Measurements from ENCODE around the gene NCK2.
"Not testable (repeated sequence)": the region's sequence is repeated elsewhere in the genome, so short reads cannot be mapped to it uniquely, and the experiment has no call there.

The NCK2 gene

DNA sequence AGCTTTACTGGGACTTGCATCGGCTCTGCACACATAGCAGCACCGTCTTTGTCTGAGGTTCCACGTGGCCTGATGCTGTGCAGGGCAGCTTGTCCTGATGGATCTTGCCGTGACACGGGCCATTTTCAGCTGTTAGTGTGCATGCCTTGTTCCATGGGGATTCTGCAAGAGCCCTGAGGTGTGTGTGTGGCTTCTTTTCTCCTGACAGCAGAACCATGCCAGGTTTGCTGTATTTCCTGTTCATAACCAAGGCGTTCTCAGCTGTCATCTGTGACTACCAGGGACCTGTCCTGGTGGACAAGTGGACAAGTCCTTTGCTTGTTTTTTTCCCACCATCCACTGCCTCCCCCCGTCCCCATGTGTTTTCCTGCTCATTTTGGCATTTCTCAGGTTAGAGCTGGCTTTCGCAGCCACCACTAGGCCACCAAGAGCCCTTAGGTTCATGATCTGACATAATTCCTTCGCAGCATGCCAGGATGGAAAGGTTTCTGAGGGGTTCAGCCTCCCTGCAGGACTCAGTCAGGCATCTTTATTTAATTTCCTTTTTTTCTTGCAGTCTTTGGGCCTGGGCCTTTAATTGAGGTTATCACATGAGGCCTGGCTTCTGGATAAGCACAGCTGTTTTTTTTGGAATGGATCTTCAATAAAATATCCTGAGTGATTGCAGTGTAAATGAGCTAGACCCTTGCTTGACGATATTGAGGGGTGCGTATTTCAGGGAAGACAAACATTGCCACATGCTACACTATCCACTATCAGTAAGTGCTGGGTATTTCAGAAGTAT, 139.4 kb downstream of the NCK2 start:
- Mint-ChIP-seq H3K36me3 (peaks cover 28% of the 10 kb centered on the region), H3K27me3 (no peaks in the 10 kb centered on the region), H3K4me1 (ENCODE audit: low read depth) (peaks cover 84% of the 10 kb centered on the region), H3K9me3 (ENCODE audit: low read depth) (peaks cover 4% of the 10 kb centered on the region), H3K4me3 (no peak overlapping the region), H3K27ac (peak overlapping the region; percentile 76)

GRCh38 chr2:105885456-105885855, 140.7 kb downstream of the NCK2 start:
- Mint-ChIP-seq H3K4me3 (peak overlapping the region; percentile 57), H3K4me1 (ENCODE audit: low read depth) (peaks cover 82% of the 10 kb centered on the region), H3K27ac (peak overlapping the region; percentile 91), H3K27me3 (no peaks in the 10 kb centered on the region), H3K9me3 (ENCODE audit: low read depth) (peaks cover 4% of the 10 kb centered on the region), H3K36me3 (peaks cover 27% of the 10 kb centered on the region)

GRCh38 chr2:105886029-105886454, 141.3 kb downstream of the NCK2 start:
- Mint-ChIP-seq H3K4me1 (ENCODE audit: low read depth) (peaks cover 86% of the 10 kb centered on the region), H3K27me3 (no peaks in the 10 kb centered on the region), H3K4me3 (peak overlapping the region; percentile 57), H3K9me3 (ENCODE audit: low read depth) (peaks cover 4% of the 10 kb centered on the region), H3K36me3 (peaks cover 27% of the 10 kb centered on the region), H3K27ac (peak overlapping the region; percentile 91)

DNA sequence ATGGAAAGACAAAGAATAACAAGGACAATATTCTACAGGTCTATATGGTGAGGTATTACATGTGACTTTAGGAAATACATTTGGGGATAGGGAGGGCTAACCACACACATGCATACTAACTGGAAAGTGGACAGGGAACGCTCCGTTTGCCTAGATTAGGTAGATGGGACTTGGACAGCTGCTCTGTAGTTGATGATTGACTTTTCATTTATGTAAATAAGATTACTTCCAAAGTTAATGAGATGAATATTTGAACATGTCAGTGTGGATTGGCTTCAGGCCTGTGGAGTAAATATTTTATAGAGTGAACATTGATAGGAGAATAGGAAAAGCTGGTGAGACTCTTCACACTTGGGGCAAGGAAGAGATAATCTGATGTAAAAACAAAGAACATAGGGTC, 142.0 kb downstream of the NCK2 start:
- H3K36me3 Mint-ChIP-seq: peaks cover 27% of the 10 kb centered on the region
- H3K27ac Mint-ChIP-seq: peak overlapping the region; percentile 91
- peaks cover 4% of the 10 kb centered on the region for H3K9me3 Mint-ChIP-seq (ENCODE audit: low read depth)
- H3K4me3 Mint-ChIP-seq: peak overlapping the region; percentile 61
- no peaks in the 10 kb centered on the region for H3K27me3 Mint-ChIP-seq
- peaks cover 89% of the 10 kb centered on the region for H3K4me1 Mint-ChIP-seq (ENCODE audit: low read depth)

DNA sequence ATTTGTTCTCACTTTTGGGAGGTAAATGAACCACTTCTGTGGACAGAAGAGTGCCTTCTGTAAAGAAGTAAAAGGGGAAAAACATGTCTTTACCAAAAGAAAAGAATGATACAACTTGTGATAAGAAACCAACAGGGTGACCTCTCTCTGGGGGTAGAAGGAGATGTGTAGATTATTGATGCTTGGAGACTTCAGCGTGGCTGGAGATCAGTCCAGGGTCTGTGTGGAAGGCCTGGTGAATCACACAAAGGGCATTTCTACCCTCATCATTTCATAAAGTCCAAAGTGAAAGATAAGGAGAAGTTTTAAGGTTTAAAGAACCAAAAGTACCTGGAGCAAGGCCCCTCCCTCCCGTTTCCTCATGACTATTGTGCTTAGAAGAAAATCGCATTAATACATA, 142.5 kb downstream of the NCK2 start:
- H3K9me3 Mint-ChIP-seq (ENCODE audit: low read depth): peaks cover 4% of the 10 kb centered on the region
- H3K36me3 Mint-ChIP-seq: peaks cover 23% of the 10 kb centered on the region
- peaks cover 84% of the 10 kb centered on the region for H3K4me1 Mint-ChIP-seq (ENCODE audit: low read depth)
- H3K27ac Mint-ChIP-seq: peak overlapping the region; percentile 91
- H3K4me3 Mint-ChIP-seq: peak overlapping the region; percentile 61
- no peaks in the 10 kb centered on the region for H3K27me3 Mint-ChIP-seq

DNA sequence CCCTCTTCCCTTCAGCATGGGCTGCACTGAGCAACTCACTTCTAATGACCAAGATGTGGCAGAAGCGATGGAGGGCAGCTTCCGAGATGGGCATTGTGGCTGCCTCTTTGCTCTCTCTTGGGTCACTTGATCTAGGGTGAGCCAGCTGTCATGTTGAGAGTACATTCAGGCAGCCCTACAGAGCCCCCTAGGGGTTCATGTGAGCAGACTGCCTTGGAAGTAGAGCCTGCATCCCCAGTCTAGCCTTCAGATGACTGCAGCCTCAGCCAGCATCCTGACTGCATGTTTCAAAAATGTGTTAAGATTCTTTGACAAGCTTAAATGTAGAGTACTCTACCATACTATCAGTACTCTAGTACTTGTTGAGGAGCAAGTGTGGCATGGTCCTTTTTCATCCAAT, 143.9 kb downstream of the NCK2 start:
- H3K4me3 Mint-ChIP-seq: no peak overlapping the region
- no peaks in the 10 kb centered on the region for H3K27me3 Mint-ChIP-seq
- H3K27ac Mint-ChIP-seq: peak overlapping the region; percentile 91
- peaks cover 71% of the 10 kb centered on the region for H3K4me1 Mint-ChIP-seq (ENCODE audit: low read depth)
- H3K9me3 Mint-ChIP-seq (ENCODE audit: low read depth): peaks cover 4% of the 10 kb centered on the region
- peaks cover 20% of the 10 kb centered on the region for H3K36me3 Mint-ChIP-seq

DNA sequence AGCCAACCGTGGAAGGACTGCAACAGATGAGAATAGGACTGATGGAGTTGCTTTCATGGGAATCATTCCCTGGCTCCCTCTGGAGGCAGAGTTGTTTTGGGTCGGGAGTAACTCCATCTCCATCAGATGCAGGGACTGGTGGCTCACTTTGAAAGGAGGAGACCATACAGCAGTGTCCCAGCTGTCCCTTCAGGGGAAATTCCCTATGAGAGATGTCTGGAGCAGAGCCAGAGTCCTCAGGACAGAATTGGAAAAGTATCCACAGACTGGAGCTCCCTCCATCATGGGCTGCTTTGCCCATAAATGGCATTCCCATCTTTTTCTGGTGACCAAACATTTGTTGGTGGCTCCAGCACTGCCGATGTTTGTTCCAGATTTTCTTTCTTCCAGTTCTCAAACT, 144.3 kb downstream of the NCK2 start:
- no peak overlapping the region for H3K4me3 Mint-ChIP-seq
- H3K36me3 Mint-ChIP-seq: peaks cover 21% of the 10 kb centered on the region
- H3K27ac Mint-ChIP-seq: peak overlapping the region; percentile 91
- H3K4me1 Mint-ChIP-seq (ENCODE audit: low read depth): peaks cover 67% of the 10 kb centered on the region
- no peaks in the 10 kb centered on the region for H3K27me3 Mint-ChIP-seq
- H3K9me3 Mint-ChIP-seq (ENCODE audit: low read depth): peaks cover 4% of the 10 kb centered on the region

DNA sequence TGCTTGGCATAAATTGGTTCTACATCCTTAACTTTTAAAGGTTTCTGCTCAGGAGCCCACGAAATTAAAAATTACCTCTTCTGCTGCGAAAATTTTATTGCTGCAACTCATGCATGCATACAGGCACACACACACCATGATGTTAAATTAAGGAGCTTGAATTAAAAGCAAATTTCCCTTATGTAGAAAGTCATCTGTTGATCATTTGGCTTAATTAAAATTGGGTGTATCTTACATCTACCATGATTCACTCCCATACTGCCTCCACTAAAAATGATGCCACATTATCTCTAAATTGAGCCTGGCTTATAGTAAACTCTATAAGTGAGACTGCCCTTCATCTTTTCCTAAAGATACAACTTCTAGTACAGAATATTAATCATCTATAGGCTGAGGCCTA, 145.4 kb downstream of the NCK2 start:
- Mint-ChIP-seq H3K27ac (peak overlapping the region; percentile 90), H3K36me3 (peaks cover 29% of the 10 kb centered on the region), H3K4me1 (ENCODE audit: low read depth) (peaks cover 63% of the 10 kb centered on the region), H3K9me3 (ENCODE audit: low read depth) (peaks cover 4% of the 10 kb centered on the region), H3K4me3 (no peak overlapping the region), H3K27me3 (no peaks in the 10 kb centered on the region)

- Mint-ChIP-seq H3K4me3 (no peak overlapping the region), H3K27ac (peak overlapping the region; percentile 90), H3K27me3 (no peaks in the 10 kb centered on the region), H3K4me1 (ENCODE audit: low read depth) (peaks cover 65% of the 10 kb centered on the region), H3K9me3 (ENCODE audit: low read depth) (peaks cover 4% of the 10 kb centered on the region), H3K36me3 (peaks cover 33% of the 10 kb centered on the region)
These were observed 146.1 kb downstream of the NCK2 start for GRCh38 chr2:105890856-105891255.

GRCh38 chr2:105893011-105893995, 148.6 kb downstream of the NCK2 start:
- Mint-ChIP-seq H3K4me1 (ENCODE audit: low read depth) (peaks cover 51% of the 10 kb centered on the region), H3K36me3 (peaks cover 24% of the 10 kb centered on the region), H3K27ac (peak overlapping the region; percentile 34), H3K9me3 (ENCODE audit: low read depth) (peaks cover under 1% of the 10 kb centered on the region), H3K27me3 (no peaks in the 10 kb centered on the region), H3K4me3 (no peak overlapping the region)

DNA sequence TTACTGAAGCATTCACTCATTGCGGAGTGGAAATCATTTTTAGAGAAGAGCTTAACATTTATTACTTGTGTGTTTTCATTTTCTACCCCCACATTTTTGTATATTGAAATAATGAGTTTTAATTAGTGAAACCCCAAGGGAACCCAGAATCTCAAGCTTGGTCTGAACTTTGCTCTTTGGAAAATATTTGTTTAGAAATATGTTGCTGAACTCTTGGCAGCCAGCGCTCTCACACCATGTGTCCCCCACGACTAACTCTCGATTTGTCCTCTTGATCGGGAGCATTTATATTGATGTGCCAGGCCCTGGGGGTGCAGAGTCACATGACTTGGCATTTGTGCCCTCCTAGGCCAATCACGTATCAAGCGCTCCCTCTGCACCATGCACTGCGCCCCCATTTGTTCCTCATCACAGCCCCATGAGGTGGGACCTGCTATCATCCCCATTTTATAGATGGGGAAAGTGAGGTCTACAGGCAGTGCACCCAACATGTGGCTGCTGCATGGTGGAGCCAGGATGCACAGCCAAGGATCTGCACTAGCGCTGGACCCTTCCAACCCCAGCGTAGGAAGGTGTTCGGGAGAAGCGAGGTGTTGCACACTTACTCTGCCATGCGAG, 149.7 kb downstream of the NCK2 start:
- Mint-ChIP-seq H3K4me3 (no peak overlapping the region), H3K9me3 (ENCODE audit: low read depth) (no peaks in the 10 kb centered on the region), H3K27me3 (no peaks in the 10 kb centered on the region), H3K27ac (peak overlapping the region; percentile 76), H3K4me1 (ENCODE audit: low read depth) (peaks cover 48% of the 10 kb centered on the region), H3K36me3 (peaks cover 25% of the 10 kb centered on the region)

- H3K4me1 Mint-ChIP-seq (ENCODE audit: low read depth): peaks cover 39% of the 10 kb centered on the region
- H3K4me3 Mint-ChIP-seq: peak overlapping the region; percentile 7
- H3K27me3 Mint-ChIP-seq: no peaks in the 10 kb centered on the region
- peaks cover 34% of the 10 kb centered on the region for H3K36me3 Mint-ChIP-seq
- H3K27ac Mint-ChIP-seq: peak overlapping the region; percentile 87
- H3K9me3 Mint-ChIP-seq (ENCODE audit: low read depth): peaks cover 13% of the 10 kb centered on the region
These were observed 151.5 kb downstream of the NCK2 start for GRCh38 chr2:105895990-105896764.

DNA sequence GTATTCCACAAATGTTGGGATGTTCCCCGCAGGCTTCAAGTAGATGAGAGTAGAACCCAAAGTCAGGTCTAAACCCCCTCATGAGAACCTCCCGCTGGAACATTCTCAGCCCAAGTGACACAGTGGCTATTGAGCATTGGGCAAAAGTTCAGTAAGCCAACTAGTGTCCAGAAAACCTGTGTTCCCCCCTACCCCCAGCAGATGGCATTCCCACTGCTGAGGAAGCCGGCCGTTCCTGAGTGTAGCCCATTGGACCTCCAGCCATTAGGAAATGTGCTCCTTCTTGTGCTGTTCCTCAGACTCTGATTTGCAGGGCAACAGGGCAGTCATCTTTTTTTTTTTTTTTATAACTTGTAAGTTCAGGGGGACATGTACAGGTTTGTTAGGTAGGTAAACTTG, 152.1 kb downstream of the NCK2 start:
- H3K27me3 Mint-ChIP-seq: no peaks in the 10 kb centered on the region
- H3K9me3 Mint-ChIP-seq (ENCODE audit: low read depth): peaks cover 18% of the 10 kb centered on the region
- no peak overlapping the region for H3K4me3 Mint-ChIP-seq
- peaks cover 38% of the 10 kb centered on the region for H3K36me3 Mint-ChIP-seq
- H3K27ac Mint-ChIP-seq: peak overlapping the region; percentile 87
- H3K4me1 Mint-ChIP-seq (ENCODE audit: low read depth): peaks cover 42% of the 10 kb centered on the region

GRCh38 chr2:105897694-105898093, 153.0 kb downstream of the NCK2 start:
- H3K27me3 Mint-ChIP-seq, H3K27ac Mint-ChIP-seq, H3K4me3 Mint-ChIP-seq: not testable (repeated sequence)
- Mint-ChIP-seq H3K4me1 (ENCODE audit: low read depth) (peaks cover 48% of the 10 kb centered on the region), H3K36me3 (peaks cover 38% of the 10 kb centered on the region), H3K9me3 (ENCODE audit: low read depth) (peaks cover 18% of the 10 kb centered on the region)
